A673 (cell line): Measurements from ENCODE around the gene TOMM5. TPM values are rescaled to one million over a fixed set of nuclear protein-coding genes. Genes with fewer than 3 reads are reported as not detected.

ENCODE experiments used
- BruUV-seq: library from RNA; stranded (reverse); fragments of 400-500 nt; replicated peaks from 2 replicates; lab custom pipeline; 2021; lab: Mats Ljungman, UMichigan
- CTCF ChIA-PET: fragments of 300-600 bp; sonication (Branson Sonifier 250); formaldehyde crosslinking; loops from one replicate; lab custom pipeline; 2022; ENCODE audit warnings: antibody characterized with exemption; lab: Charles Lee
- POLR2A ChIA-PET: fragments of 300-600 bp; sonication (Branson Sonifier 250); formaldehyde crosslinking; loops from one replicate; lab custom pipeline; 2022; ENCODE audit warnings: antibody characterized with exemption; ENCODE audit not compliant: low non-redundant PET; lab: Charles Lee
- DNase-seq: peaks from one replicate; pipeline ENCODE4 v3.0.0-alpha.2; 2015; ENCODE audit warnings: low spot score
- H3K27ac ChIP-seq: fragments of 200-600 bp; sonication (generic); 2 replicates; pipeline ENCODE4 v1.5.1; 2016; ENCODE audit warnings: mixed run types, low read depth, mild to moderate bottlenecking, mixed read lengths, antibody characterized with exemption, low read length; ENCODE audit not compliant: poor library complexity, severe bottlenecking
- H3K27me3 ChIP-seq: fragments of 200-600 bp; sonication (generic); replicated peaks from 2 replicates; pipeline ENCODE4 v1.6.1; 2017; ENCODE audit warnings: mixed run types, low read depth, mild to moderate bottlenecking, mixed read lengths, antibody characterized with exemption, low read length; ENCODE audit not compliant: insufficient read depth, poor library complexity
- H3K36me3 ChIP-seq: fragments of 200-600 bp; sonication (generic); 2 replicates; pipeline ENCODE4 v1.6.1; 2016; ENCODE audit warnings: mixed run types, mild to moderate bottlenecking, mixed read lengths, antibody characterized with exemption, low read length; ENCODE audit not compliant: insufficient read depth, poor library complexity, severe bottlenecking
- H3K4me1 ChIP-seq: fragments of 200-600 bp; sonication (generic); 2 replicates; pipeline ENCODE4 v1.6.1; 2017; ENCODE audit warnings: mixed run types, mild to moderate bottlenecking, mixed read lengths, antibody characterized with exemption, low read length; ENCODE audit not compliant: insufficient read depth, poor library complexity, severe bottlenecking
- H3K4me3 ChIP-seq: fragments of 200-600 bp; sonication (generic); 2 replicates; pipeline ENCODE4 v1.5.1; 2016; ENCODE audit warnings: low read depth, mixed run types, mild to moderate bottlenecking, mixed read lengths, low read length; ENCODE audit not compliant: poor library complexity, severe bottlenecking
- H3K9me3 ChIP-seq: fragments of 200-600 bp; sonication (generic); 2 replicates; pipeline ENCODE4 v1.6.1; 2016; ENCODE audit warnings: mixed run types, low read depth, mild to moderate bottlenecking, mixed read lengths, antibody characterized with exemption, low read length; ENCODE audit not compliant: poor library complexity, severe bottlenecking
- CTCF ChIP-seq: fragments of 300-800, 200-600 bp; sonication (generic); conservative IDR thresholded peaks from 2 replicates; pipeline ENCODE4 v1.5.1; 2017; ENCODE audit warnings: low read depth, mild to moderate bottlenecking, antibody characterized with exemption, low read length, moderate library complexity, mixed read lengths
- EZH2 ChIP-seq: fragments of 200-600 bp; sonication (generic); IDR thresholded peaks from 2 replicates; pipeline ENCODE4 v1.6.1; 2017; ENCODE audit warnings: borderline replicate concordance, low read depth, mild to moderate bottlenecking, mixed read lengths, antibody characterized with exemption, low read length; ENCODE audit not compliant: poor library complexity, severe bottlenecking
- intact Hi-C: fragments of 100-400 bp; cut with micrococcal nuclease; formaldehyde crosslinking; loops from one replicate; pipeline ENCODE4 v1.10.0; 2022; ENCODE audit not compliant: unreplicated experiment
- total RNA-seq: library from RNA; stranded (reverse); gene quantifications from 2 replicates; pipeline ENCODE4 v1.2.3, GENCODE V29; 2021

TOMM5 gene
- total RNA-seq, 1 experiment from 2014 or later: 247 TPM

- ChIA-PET POLR2A (no interaction called here), CTCF (no interaction called here)
- intact Hi-C loops: no loop called here
- no peaks in the 10 kb centered on the region for H3K9me3 ChIP-seq
- no peak for DNase-seq
- no peak for TF ChIP-seq CTCF
- H3K4me1 ChIP-seq: no peaks in the 10 kb centered on the region
- H3K27ac ChIP-seq: no peak overlapping the region
- no peaks in the 10 kb centered on the region for H3K36me3 ChIP-seq
- no peak overlapping the region for H3K4me3 ChIP-seq
- H3K27me3 ChIP-seq: peaks cover 27% of the 10 kb centered on the region
- no TSS peak for BruUV-seq
Observed at GRCh38 chr9:37639841-37640240, 47.4 kb upstream of the TOMM5 start.

GRCh38 chr9:37639109-37639762, 46.8 kb upstream of the TOMM5 start:
- TF ChIP-seq CTCF (no peak), EZH2 (no peak)
- Histone ChIP-seq H3K36me3 (no peaks in the 10 kb centered on the region), H3K9me3 (no peaks in the 10 kb centered on the region), H3K27me3 (peaks cover 27% of the 10 kb centered on the region), H3K4me3 (no peak overlapping the region), H3K27ac (no peak overlapping the region), H3K4me1 (no peaks in the 10 kb centered on the region)
- DNase-seq: no peak
- BruUV-seq: no TSS peak
- intact Hi-C loops: no loop called here
- ChIA-PET POLR2A (no interaction called here), CTCF (no interaction called here)

GRCh38 chr9:37636511-37637448, 44.4 kb upstream of the TOMM5 start:
- no TSS peak for BruUV-seq
- Histone ChIP-seq H3K27me3 (peaks cover 6% of the 10 kb centered on the region), H3K36me3 (no peaks in the 10 kb centered on the region), H3K9me3 (no peaks in the 10 kb centered on the region), H3K4me3 (no peak overlapping the region), H3K4me1 (no peaks in the 10 kb centered on the region), H3K27ac (no peak overlapping the region)
- POLR2A ChIA-PET: no interaction called here
- CTCF ChIA-PET: no interaction called here
- intact Hi-C loops: no loop called here
- DNase-seq: no peak
- no peak for TF ChIP-seq EZH2
- no peak for TF ChIP-seq CTCF
